HG02610 (cell line): ENCODE results near the gene MMS22L.
A peak's percentile ranks its signal among the peaks of the same experiment; 100 is the strongest.
"Not testable (repeated sequence)": the region's sequence is repeated elsewhere in the genome, so short reads cannot be mapped to it uniquely, and the experiment has no call there.

Experiments used
- ATAC-seq: cut with Tn5 transposase; IDR thresholded peaks from one replicate; pipeline ENCODE4 v1.9.1; 2021; ENCODE audit warnings: mild to moderate bottlenecking, moderate library complexity; ENCODE audit not compliant: unreplicated experiment

The MMS22L gene

DNA sequence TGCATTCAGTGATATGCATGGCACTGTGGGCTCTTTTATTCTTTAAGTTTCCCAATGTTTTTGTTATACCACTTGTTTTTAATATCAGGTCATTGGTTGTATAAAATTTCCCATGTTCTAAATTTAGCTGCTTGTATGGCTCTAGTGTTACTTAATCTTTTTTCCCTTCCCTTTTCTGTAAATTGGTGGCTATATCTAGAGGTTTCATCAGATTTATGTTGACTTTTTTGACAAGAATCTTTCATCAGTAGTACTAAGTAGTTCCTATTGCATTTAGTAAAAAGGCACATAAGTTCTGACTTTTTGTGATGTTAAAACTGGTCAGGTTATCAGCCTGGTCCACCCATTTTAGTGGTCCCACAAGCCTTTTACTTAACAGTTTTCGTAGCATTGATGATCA is 51.1 kb downstream of the MMS22L start:
- ATAC-seq: no peak

GRCh38 chr6:97222903-97223302 is 60.1 kb downstream of the MMS22L start:
- no peak for ATAC-seq

DNA sequence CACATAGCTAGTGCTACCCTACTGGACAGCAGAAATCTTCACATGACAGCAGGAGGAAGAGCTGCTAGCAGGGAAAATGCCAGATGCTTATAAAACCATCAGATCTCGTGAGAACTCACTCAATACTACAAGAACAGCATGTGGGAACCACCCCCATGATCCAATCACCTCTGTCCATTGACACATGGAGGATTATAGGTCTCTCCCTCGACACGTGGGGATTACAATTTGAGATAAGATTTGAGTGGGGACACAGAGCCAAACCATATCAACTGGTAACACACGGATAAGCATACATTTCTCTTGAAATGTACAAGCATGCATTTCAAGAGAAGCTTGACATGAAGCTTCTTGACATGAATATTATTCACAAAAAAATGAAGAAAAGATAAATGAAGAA is 64.1 kb downstream of the MMS22L start:
- no peak for ATAC-seq

DNA sequence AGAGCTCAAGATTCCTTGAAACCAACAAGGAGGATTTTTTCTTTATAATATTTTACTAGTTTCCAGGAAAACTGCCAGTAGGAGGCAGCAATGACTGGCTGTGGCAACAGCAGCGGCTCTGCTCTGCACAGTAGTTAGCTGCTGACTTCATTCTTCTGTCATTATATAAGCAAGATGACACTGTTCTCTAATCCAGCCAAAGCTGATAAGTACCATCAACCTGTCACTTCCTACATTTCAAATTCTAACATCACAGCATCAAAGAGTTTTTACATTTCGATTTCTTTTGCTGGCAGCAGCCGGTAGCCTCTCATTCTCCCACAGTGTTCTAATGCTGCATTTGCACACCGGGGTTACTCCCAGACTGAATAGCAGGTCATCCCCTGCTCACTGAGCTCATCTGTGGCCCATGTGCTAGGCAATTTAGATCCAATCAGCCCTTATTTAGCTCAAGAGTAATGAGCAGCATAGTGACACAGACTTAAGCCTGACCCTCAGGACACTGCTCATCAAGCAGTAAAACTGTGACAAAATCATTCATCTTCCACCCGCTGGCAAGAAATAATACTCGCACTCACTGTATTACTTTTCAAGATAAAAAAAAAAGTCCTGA is 67.8 kb downstream of the MMS22L start:
- ATAC-seq: no peak

DNA sequence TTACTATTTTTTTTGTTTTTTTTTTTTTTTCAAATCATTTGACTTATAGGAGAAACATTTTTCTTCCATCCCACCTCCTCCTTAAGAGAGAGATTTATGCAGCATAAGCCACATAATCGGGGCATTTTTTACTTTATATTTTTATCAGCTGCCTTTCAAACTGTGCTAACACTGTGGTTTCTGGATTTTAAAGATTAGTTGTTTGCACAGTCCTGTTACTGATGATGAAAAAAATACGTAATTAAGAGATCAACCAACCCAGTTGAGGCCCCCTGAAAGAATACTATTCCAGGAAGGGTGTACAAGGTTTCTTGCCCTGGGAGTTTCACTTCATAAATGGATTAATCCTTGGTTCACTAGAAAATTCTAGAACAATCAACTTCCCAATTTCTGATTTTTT is 68.3 kb downstream of the MMS22L start:
- ATAC-seq: no peak

- no peak for ATAC-seq
Observed at GRCh38 chr6:97207383-97207782, 75.6 kb downstream of the MMS22L start.

GRCh38 chr6:97205966-97206365 is 77.0 kb downstream of the MMS22L start:
- no peak for ATAC-seq

GRCh38 chr6:97203343-97203742 is 79.7 kb downstream of the MMS22L start:
- no peak for ATAC-seq

DNA sequence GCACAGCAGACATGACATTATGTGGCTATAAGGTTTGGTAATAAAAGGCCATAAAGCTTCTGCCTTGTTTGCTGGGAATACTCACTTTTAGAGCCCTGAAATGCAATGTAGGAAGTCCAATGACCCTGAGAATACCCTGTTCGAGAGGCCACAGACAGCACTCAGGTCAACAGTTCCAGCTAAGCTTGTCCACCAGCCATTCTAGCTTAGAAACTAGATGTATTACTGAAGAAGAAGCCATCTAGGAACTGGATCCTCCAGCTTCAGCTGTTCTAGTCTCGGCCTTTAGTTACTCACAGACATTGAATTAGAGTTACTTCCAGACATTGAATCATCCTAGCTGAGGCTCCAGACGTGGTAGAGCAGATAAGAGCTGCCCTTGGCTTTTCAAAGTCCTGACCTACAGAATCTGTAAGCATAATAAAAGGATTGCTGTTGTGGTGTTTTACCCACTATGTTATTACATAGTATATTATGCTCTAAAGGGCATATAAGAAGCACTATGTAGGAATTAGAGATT is 84.9 kb downstream of the MMS22L start:
- ATAC-seq: no peak

- no peak for ATAC-seq
Observed at GRCh38 chr6:97195117-97195516, 87.9 kb downstream of the MMS22L start.

GRCh38 chr6:97189767-97190166 is 93.2 kb downstream of the MMS22L start:
- ATAC-seq: no peak

DNA sequence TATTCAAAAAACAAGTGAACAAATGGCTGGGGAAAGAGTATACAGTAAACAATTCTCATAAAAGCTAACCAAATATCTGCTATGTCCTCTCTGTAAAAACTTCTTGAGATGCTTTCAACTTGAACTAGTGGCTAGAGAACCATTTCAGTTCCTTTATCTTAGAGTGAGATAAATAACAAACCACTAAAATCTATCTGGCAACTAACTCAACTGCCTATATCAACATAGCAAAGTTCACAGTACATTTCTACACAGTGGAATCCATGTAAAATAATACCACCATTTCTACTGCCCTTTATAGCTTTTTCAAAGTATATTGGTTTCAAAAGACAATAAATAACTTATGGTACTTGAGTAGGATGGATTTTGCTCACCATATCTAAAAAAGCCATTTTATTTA is 95.1 kb downstream of the MMS22L start:
- no peak for ATAC-seq

- ATAC-seq: peak; percentile 95
Observed at GRCh38 chr6:97186416-97186999, 96.5 kb downstream of the MMS22L start.

DNA sequence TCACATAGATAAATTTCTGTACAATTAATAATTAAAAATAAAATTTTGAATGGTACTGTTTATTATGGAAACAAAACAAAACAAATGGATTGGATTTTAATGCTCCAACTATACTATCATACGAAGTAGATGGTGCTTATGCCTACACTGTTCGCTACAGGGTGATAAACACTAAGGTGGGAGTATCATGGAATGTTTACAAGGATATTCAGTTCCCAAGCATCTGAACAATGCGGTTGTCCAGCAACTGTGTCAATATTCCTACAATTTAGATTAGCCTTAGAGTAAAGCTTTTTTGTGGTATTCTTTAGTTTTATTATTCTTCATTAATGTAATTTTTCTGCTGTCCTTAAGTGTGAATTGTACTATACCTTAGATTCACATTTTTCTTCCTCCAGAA is 105.1 kb downstream of the MMS22L start:
- ATAC-seq: no peak

- no peak for ATAC-seq
Observed at GRCh38 chr6:97176468-97176867, 106.5 kb downstream of the MMS22L start.

GRCh38 chr6:97175806-97176205 is 107.2 kb downstream of the MMS22L start:
- no peak for ATAC-seq

GRCh38 chr6:97174471-97174870 is 108.5 kb downstream of the MMS22L start:
- ATAC-seq: no peak

DNA sequence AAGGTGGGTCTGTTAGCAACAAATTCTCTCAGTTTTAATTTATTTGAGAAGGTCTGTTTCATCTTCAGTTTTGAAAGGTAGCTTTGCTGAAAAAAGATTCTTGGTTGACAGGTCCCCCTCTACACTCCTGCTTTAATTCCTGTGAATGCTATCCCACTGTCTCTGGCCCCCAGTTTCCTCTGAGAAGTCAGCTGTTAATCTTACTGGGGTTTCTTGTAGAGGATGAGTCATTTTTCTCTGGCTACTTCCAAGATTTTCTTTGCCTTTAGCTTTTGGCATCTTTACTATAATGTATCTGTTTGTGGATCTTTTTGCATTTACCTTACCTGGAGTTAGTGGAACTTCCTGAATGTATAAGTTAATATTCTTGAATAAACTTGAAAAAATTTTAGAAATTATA is 122.7 kb downstream of the MMS22L start:
- ATAC-seq: no peak

GRCh38 chr6:97155447-97155846 is 127.6 kb downstream of the MMS22L start:
- not testable (repeated sequence) for ATAC-seq

- no peak for ATAC-seq
Observed at GRCh38 chr6:97154015-97154414, 129.0 kb downstream of the MMS22L start.

DNA sequence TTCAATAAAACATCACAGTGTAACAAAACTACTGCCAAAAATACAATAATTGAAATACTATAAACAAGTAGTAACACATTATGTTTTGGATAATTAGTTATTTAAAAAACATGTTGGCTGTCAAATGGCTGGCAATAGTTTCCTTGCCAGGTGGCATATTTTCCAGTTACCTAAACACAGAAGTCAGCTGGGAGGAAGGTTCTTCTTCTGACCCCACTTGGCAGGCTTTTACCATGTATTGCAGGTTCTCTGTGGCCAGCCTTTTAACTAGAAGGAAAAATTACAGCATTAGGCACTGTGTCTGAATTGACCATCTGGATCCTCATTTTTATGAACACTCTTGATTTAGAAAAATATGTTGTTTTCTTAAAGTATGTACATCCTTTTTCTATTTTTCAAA is 131.4 kb downstream of the MMS22L start:
- ATAC-seq: no peak

GRCh38 chr6:97150932-97151331 is 132.1 kb downstream of the MMS22L start:
- no peak for ATAC-seq

DNA sequence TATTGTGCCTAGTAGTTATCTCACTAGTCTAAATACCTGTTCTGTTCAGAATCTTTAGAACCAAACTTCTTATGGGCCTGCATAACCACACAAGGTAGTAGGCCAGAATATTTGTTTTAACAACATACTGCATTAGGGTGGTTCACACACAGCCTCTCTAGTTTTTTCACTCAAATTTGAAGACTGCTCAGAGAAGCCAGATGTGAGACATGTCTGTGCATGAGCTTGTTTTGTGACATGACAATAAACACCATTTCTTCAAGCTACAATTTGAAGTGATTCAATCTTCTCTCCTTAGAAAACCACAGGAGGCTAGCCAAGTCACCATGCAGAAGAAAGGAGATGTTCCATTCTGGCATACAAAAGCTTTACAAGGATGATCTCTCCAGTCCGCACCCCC is 135.6 kb downstream of the MMS22L start:
- ATAC-seq: no peak
